Kidney glomerular epithelial cell (primary cell): ENCODE results near the gene FSCN2.

ENCODE experiments used
- DNase-seq: peaks from one replicate; lab custom pipeline; 2025; lab: John Stamatoyannopoulos, UW

FSCN2 gene

GRCh38 chr17:81558115-81558468, 29.9 kb downstream of the FSCN2 start:
- DNase-seq = no peak

GRCh38 chr17:81558941-81559806, 31.0 kb downstream of the FSCN2 start:
- DNase-seq = no peak

- DNase-seq = no peak
Measured at GRCh38 chr17:81561494-81561885, 33.3 kb downstream of the FSCN2 start.

GRCh38 chr17:81563861-81564586, 35.8 kb downstream of the FSCN2 start:
- DNase-seq = no peak

- DNase-seq = no peak
Measured at GRCh38 chr17:81564778-81565177, 36.6 kb downstream of the FSCN2 start.

- DNase-seq = no peak
Measured at GRCh38 chr17:81565231-81565630, 37.1 kb downstream of the FSCN2 start.

GRCh38 chr17:81566461-81567126, 38.4 kb downstream of the FSCN2 start:
- DNase-seq = peak; percentile 100

GRCh38 chr17:81567191-81567590, 39.0 kb downstream of the FSCN2 start:
- DNase-seq = no peak

- no peak for DNase-seq
Measured at GRCh38 chr17:81568416-81568815, 40.2 kb downstream of the FSCN2 start.

GRCh38 chr17:81569986-81570514, 41.9 kb downstream of the FSCN2 start:
- DNase-seq = no peak

- DNase-seq = no peak
Measured at GRCh38 chr17:81570964-81571363, 42.8 kb downstream of the FSCN2 start.

GRCh38 chr17:81572563-81573168, 44.5 kb downstream of the FSCN2 start:
- DNase-seq = no peak

- DNase-seq = no peak
Measured at GRCh38 chr17:81573794-81574642, 45.8 kb downstream of the FSCN2 start.

- DNase-seq = no peak
Measured at GRCh38 chr17:81574643-81574956, 46.4 kb downstream of the FSCN2 start.

- no peak for DNase-seq
Measured at GRCh38 chr17:81575836-81576235, 47.7 kb downstream of the FSCN2 start.

GRCh38 chr17:81576621-81577277, 48.6 kb downstream of the FSCN2 start:
- DNase-seq = peak; percentile 91

GRCh38 chr17:81577278-81578000, 49.3 kb downstream of the FSCN2 start:
- DNase-seq = no peak

GRCh38 chr17:81578038-81578441, 49.9 kb downstream of the FSCN2 start:
- DNase-seq = peak; percentile 27

GRCh38 chr17:81578561-81579225, 50.5 kb downstream of the FSCN2 start:
- DNase-seq = no peak

- no peak for DNase-seq
Measured at GRCh38 chr17:81579298-81579697, 51.1 kb downstream of the FSCN2 start.
